ENCODE measurements around the gene TTC9B. TPM values are rescaled to one million over a fixed set of nuclear protein-coding genes. Genes with fewer than 3 reads are reported as not detected.
"Not testable (repeated sequence)": the region's sequence is repeated elsewhere in the genome, so short reads cannot be mapped to it uniquely, and the experiment has no call there.

The TTC9B gene
- total RNA-seq, 1 donor from 2014 or later = not detected

GRCh38 chr19:40213251-40213829, 4.8 kb downstream of the TTC9B start:
- no peak for DNase-seq

DNA sequence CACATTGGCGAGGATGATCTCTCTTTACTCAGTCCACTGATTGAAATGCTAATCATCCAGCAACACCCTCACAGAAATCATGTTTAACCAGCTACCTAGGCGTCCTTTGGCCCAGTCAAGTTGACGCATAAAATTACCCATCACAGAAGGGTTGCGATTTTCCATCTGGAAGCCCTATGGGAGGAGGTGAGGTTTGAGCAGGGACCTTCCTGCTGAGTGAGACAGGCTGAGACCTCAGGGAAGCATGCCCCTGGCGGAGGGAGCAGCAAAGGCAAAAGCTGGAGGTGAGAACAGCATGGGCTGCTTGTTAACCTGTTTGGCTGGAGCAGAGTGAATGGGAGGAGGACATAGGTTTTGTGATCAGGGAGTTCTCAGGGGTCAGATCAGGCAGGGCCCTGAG, 7.3 kb downstream of the TTC9B start:
- DNase-seq = no peak

GRCh38 chr19:40208602-40209001, 9.6 kb downstream of the TTC9B start:
- no peak for DNase-seq

- DNase-seq = no peak
Observed at GRCh38 chr19:40205760-40206159, 12.4 kb downstream of the TTC9B start.

DNA sequence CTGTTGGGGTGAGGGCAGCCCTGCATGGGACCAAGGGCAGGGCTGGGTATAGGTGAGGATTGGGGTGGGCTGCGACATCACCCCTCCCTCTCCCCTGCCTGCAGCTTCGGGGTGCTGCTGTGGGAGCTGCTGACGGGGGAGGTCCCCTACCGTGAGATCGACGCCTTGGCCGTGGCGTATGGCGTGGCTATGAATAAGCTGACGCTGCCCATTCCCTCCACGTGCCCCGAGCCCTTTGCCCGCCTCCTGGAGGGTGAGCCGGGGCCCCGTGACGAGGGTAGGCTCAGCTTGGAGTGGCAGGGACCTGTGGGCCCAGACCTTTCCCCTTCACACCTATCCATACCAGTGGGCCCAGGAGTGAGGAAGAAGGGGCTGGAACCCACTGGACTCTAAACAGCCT, 13.8 kb downstream of the TTC9B start:
- no peak for DNase-seq

DNA sequence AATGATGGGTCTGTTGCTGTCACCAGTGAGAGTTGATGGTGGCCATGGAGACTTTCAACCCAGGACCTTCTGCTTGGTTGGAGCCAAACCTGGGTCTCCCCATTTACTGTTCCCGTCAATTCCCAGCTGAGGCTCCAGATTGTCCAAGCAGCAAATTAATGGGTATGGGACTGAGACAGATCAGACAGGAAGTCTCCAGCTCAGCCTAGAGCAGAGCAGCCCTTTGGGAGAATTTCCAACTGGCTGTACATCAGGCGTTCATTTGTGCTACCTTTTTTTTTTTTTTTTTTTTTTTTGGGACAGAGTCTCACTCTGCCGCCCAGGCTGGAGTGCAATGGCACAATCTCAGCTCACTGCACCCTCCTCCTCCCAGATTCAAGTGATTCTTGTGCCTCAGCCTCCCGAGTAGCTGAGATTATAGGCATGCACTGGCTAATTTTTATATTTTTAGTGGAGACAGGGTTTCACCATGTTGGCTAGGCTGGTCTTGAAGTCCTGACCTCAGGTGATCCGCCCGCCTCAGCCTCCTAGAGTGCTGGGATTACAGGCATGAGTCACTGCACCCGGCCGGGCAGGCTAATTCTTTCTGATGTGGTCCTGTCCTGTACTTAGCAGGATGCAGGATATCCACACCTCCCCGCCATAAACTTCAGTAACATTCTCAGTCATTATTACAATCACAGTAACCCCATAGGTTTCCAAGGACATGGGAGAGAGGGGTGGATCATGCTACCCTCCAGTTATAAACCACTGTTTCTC, 17.7 kb downstream of the TTC9B start:
- DNase-seq = no peak

GRCh38 chr19:40198272-40198990, 19.8 kb downstream of the TTC9B start:
- no peak for DNase-seq

DNA sequence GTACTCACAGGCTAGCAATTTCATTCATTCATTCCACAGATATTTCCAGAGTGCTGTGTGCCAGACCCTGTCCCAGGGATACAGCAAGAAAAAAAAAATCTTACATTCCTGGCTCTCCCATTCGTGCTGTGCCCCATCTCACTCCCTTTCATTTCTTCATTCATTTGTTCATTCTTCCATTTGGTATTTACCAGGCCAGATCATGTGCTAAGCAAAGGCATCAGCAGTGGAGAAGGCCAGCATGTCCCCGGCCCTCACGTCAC, 24.7 kb downstream of the TTC9B start:
- no peak for DNase-seq

DNA sequence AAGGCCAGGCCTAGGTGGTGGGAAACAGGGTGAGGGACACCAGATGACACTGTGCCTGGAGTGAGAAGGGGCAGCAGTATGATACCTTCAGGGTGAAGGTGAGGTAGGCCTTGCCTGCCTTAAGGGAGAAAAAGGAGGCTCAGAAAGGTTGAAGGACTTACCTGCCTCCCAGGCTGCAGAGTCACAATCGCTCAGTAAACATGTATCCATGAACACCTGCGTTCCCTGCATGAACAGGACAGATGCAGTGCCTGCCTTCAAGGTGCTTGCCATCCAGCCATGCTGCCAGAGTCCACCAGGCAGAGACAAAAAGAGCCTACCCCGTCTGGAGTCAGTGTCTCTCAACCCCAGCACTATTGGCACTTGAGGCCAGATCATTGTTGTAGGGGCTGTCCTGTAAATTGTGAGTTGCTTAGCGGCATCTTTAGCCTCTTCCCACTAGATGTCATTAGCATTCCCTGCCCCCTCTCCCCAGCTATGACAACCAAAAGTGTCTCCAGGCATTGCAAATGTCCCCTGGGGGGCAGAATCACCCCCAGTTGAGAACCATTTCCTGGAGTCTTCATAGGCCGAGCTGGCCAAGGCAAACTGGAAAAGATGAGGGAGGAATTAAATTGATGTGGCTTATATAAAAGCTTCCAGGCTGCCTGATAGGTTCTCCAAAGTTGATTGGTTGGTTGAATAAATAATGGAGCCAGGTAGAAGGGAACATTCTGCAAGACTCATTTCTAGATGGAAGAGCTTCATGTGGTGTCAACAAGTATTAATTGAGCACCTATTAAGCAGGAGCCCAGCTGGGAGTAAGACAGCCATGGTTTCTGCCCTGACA, 25.2 kb downstream of the TTC9B start:
- no peak for DNase-seq

DNA sequence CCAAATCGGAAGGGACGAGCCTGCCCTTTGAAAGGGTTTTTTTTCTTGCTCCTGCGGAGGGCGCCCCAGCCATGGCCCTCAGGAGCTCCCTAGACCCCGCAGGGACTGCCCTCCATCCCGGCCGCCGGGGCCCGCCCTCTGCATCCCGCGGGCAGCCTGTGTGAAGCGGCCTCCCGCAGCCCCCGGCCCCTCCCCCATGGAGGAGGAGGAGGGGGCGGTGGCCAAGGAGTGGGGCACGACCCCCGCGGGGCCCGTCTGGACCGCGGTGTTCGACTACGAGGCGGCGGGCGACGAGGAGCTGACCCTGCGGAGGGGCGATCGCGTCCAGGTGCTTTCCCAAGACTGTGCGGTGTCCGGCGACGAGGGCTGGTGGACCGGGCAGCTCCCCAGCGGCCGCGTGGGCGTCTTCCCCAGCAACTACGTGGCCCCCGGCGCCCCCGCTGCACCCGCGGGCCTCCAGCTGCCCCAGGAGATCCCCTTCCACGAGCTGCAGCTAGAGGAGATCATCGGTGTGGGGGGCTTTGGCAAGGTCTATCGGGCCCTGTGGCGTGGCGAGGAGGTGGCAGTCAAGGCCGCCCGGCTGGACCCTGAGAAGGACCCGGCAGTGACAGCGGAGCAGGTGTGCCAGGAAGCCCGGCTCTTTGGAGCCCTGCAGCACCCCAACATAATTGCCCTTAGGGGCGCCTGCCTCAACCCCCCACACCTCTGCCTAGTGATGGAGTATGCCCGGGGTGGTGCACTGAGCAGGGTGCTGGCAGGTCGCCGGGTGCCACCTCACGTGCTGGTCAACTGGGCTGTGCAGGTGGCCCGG, 26.1 kb downstream of the TTC9B start:
- DNase-seq = peak; percentile 39

GRCh38 chr19:40190891-40191835, 27.0 kb downstream of the TTC9B start, which contains the start of gene MAP3K10:
Gene MAP3K10, plus strand, starts transcription at chr19:40191426. Its CDS starts 606 bp downstream, at chr19:40192032.
- peak; percentile 74 for DNase-seq

DNA sequence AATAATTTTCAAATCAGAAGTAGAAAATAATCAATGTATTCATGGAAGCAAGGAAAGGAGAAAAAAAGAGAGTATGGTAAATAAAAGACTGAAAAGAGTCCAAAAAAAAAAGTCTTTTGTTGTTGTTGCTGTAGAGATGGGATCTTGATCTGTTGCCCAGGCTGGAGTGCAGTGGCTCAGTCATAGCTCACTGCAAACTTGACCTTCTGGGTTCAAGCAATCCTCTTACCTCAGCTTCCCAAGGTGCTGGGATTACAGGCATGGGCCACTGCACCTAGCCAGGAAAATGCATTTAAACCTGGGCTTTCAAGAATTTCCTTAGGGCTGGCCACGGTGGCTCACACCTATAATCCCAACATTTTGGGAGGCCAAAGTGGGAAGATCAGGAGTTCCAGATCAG, 33.9 kb downstream of the TTC9B start:
- no peak for DNase-seq

- no peak for DNase-seq
Observed at GRCh38 chr19:40178756-40179155, 39.4 kb downstream of the TTC9B start.

- no peak for DNase-seq
Observed at GRCh38 chr19:40177286-40178070, 40.7 kb downstream of the TTC9B start.

DNA sequence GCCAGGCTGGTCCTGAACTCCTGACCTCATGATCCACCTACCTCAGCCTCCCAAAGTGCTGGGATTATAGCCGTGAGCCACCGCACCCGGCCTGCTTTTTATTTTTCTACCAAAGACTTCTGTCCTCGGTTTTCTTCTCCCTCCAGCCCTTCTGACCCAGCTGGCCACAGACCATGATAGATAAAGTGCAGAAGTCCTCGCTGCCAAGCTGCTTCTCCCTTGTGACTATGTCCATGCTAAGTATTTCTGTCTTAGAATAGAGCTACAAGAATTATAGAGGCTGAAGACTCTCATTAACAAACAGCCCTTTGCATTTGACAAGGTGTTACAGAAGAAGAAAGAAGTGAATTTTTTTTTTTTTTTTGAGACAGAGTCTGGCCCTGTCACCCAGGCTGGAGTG, 42.4 kb downstream of the TTC9B start:
- DNase-seq = no peak

DNA sequence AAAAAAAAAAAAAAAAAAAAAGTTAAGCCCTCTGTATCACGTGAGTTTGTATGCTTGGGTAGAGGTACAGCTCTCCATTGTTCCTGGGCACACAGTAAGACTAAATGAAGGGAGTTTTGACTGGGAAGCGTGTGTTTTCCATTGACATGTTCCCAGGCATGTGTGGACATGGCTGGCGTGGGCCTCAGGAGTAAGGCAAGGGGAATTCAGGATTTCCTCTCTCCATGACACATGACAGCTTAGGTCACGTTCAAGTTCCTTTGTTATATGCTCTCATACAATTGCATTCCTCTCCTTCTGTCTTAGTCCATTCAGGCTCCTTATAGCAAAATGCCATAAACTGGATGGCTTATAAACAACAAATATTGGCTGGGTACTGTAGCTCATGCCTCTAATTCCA, 44.1 kb downstream of the TTC9B start:
- DNase-seq = peak; percentile 83

- not testable (repeated sequence) for DNase-seq
Observed at GRCh38 chr19:40171293-40171692, 46.9 kb downstream of the TTC9B start.

GRCh38 chr19:40170303-40170989, 47.7 kb downstream of the TTC9B start:
- DNase-seq = not testable (repeated sequence)

DNA sequence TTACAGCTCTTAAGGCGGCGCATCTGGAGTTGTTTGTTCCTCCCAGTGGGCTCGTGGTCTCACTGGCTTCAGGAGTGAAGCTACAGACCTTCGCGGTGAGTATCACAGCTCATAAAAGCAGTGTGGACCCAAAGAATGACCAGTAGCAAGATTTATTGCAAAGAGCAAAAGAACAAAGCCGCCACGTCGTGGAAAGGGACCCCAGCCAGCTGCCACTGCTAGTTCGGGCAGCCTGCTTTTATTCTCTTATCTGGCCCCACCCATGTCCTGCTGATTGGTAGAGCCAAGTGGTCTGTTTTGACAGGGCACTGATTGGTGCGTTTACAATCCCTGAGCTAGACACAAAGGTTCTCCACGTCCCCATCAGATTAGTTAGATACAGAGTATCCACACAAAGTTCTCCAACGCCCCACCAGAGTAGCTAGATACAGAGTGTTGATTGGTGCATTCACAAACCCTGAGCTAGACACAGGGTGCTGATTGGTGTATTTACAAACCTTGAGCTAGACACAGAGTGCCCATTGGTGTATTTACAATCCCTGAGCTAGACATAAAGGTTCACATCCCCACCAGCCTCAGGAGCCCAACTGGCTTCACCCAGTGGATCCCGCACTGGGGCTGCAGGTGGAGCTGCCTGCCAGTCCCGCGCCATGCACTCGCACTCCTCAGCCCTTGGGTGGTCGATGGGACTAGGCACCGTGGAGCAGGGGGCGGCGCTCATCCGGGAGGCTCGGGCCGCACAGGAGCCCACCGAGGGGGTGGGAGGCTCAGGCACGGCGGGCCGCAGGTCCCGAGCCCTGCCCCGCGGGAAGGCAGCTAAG, 48.5 kb downstream of the TTC9B start:
- DNase-seq = not testable (repeated sequence)

Data from dermis blood vessel endothelial cell (primary cell).